Stomach (tissue), 4 donors: ENCODE results near the gene HLA-DOA.

ENCODE experiments used
- EP300 ChIP-seq: sonication (generic); formaldehyde crosslinking; IDR thresholded peaks from one replicate; pipeline ENCODE4 v1.6.1; 2017; ENCODE audit warnings: antibody characterized with exemption
- POLR2A ChIP-seq, 4 donors: fragments of 450-650 bp; IDR thresholded peaks; one replicate each; pipeline ENCODE4 v1.6.1; 2016; ENCODE audit warnings: antibody characterized with exemption in 4 of 4, control low read depth in 2 of 4, mild to moderate bottlenecking in 1 of 4, moderate library complexity in 1 of 4
- POLR2AphosphoS5 ChIP-seq, 3 donors: sonication (generic); formaldehyde crosslinking; IDR thresholded peaks; one replicate each; pipeline ENCODE4 v1.6.1; 2016; ENCODE audit warnings: antibody characterized with exemption in 3 of 3
- TF ChIP-seq, protein P1 (sequence below), 7 experiments: fragments of 450-650 bp in 4 of 7; fragments of 200-600 bp in 3 of 7; sonication (generic) in 3 of 7; IDR thresholded peaks; one replicate each; pipeline ENCODE4 v1.5.1; 2016 to 2019; ENCODE audit warnings: antibody characterized with exemption in 7 of 7, control low read depth in 2 of 7, mild to moderate bottlenecking in 1 of 7

DNA sequence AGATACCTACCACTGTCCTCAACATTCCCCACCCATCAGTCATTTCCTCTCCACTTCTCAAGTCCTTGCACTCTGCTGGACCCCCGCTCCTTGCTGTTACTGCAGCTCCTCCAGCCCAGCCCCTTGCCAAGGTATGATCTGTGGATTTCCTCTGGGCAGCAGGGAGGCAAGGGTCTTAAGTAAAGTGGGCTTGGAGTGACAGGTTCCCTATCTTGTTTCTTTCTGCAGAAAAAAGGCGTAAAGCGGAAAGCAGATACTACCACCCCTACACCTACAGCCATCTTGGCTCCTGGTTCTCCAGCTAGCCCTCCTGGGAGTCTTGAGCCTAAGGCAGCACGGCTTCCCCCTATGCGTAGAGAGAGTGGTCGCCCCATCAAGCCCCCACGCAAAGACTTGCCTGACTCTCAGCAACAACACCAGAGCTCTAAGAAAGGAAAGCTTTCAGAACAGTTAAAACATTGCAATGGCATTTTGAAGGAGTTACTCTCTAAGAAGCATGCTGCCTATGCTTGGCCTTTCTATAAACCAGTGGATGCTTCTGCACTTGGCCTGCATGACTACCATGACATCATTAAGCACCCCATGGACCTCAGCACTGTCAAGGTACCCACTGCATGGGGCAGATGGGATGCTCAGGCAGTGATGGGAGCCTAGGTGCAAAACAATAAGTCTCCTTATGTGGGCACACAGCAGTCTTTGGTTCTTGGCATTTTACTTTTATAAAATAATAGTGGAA lies 32.9 kb downstream of the HLA-DOA start:
- no peak for TF ChIP-seq POLR2A (IDR thresholded peaks at IDR 0.05)
- TF ChIP-seq, protein P1, sequence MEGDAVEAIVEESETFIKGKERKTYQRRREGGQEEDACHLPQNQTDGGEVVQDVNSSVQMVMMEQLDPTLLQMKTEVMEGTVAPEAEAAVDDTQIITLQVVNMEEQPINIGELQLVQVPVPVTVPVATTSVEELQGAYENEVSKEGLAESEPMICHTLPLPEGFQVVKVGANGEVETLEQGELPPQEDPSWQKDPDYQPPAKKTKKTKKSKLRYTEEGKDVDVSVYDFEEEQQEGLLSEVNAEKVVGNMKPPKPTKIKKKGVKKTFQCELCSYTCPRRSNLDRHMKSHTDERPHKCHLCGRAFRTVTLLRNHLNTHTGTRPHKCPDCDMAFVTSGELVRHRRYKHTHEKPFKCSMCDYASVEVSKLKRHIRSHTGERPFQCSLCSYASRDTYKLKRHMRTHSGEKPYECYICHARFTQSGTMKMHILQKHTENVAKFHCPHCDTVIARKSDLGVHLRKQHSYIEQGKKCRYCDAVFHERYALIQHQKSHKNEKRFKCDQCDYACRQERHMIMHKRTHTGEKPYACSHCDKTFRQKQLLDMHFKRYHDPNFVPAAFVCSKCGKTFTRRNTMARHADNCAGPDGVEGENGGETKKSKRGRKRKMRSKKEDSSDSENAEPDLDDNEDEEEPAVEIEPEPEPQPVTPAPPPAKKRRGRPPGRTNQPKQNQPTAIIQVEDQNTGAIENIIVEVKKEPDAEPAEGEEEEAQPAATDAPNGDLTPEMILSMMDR (IDR thresholded peaks at IDR 0.05): no peak
- no peak for TF ChIP-seq POLR2AphosphoS5 (IDR thresholded peaks at IDR 0.05)
- TF ChIP-seq EP300: no peak
